GM04504 (cell line): ENCODE results near the gene NYNRIN.

Experiments used
- DNase-seq: peaks from one replicate; pipeline ENCODE4 v3.0.0-alpha.2; 2012; ENCODE audit warnings: low read depth

Gene NYNRIN

DNA sequence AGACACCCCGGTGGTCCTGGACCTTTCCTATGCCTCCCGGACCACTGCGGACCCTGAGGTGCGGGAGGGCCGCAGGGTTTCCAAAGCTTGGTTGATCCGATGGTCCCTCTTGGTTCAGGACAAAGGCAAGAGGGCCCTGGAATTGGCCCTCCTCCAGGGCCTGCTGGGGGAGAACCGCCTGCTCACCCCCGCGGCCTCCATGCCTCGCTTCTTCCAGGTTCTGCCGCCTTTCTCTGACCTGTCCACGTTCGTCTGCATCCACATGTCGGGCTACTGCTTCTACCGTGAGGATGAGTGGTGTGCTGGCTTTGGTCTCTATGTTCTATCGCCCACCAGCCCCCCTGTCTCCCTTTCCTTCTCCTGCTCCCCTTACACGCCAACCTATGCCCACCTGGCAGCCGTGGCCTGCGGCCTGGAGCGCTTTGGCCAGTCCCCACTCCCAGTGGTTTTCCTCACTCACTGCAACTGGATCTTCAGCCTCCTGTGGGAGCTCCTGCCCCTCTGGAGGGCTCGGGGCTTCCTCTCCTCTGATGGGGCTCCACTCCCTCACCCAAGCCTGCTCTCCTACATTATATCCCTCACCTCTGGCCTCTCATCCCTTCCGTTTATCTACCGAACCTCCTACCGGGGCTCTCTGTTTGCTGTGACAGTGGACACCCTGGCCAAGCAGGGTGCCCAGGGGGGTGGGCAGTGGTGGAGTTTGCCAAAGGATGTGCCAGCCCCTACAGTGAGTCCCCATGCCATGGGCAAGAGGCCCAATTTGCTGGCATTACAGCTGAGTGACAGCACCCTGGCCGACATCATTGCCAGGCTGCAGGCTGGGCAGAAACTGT lies 16.8 kb downstream of the NYNRIN start:
- no peak for DNase-seq

DNA sequence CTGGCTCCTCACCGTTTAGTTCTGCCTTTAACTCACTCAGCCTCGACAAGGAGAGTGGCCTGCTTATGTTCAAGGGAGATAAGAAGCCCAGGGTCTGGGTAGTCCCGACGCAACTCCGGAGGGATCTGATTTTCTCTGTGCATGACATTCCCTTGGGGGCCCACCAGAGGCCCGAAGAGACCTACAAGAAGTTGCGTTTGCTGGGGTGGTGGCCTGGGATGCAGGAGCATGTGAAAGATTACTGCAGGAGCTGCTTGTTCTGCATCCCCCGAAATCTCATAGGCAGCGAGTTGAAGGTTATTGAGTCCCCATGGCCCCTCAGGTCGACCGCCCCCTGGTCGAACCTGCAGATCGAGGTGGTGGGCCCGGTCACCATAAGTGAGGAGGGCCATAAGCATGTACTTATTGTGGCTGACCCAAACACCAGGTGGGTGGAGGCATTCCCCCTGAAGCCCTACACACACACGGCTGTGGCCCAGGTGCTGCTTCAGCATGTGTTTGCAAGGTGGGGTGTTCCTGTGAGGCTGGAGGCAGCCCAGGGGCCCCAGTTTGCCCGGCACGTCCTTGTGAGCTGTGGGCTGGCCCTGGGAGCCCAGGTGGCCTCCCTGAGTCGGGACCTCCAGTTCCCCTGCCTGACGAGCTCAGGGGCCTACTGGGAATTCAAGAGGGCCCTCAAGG lies 17.6 kb downstream of the NYNRIN start:
- DNase-seq = no peak

DNA sequence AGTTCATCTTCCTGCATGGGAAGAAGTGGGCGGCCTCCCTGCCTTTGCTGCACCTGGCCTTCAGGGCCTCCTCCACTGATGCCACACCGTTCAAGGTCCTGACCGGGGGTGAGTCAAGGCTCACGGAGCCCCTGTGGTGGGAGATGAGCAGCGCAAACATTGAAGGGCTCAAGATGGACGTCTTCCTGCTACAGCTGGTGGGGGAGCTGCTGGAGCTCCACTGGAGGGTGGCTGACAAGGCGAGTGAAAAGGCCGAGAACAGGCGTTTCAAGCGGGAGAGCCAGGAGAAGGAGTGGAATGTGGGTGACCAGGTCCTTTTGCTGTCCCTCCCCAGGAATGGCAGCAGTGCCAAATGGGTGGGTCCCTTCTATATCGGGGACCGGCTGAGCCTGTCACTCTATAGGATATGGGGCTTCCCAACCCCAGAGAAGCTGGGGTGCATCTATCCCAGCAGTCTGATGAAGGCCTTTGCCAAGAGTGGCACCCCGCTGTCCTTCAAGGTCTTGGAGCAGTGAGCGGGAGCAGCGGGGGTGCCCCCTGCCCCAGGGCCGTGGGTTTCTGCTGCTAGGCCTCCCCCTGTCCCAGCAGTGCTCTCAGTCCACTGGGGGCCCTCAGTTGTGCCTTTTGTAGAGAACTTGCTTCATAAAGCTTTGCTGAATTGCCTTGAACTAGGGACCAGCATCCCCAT lies 18.3 kb downstream of the NYNRIN start:
- DNase-seq = no peak

DNA sequence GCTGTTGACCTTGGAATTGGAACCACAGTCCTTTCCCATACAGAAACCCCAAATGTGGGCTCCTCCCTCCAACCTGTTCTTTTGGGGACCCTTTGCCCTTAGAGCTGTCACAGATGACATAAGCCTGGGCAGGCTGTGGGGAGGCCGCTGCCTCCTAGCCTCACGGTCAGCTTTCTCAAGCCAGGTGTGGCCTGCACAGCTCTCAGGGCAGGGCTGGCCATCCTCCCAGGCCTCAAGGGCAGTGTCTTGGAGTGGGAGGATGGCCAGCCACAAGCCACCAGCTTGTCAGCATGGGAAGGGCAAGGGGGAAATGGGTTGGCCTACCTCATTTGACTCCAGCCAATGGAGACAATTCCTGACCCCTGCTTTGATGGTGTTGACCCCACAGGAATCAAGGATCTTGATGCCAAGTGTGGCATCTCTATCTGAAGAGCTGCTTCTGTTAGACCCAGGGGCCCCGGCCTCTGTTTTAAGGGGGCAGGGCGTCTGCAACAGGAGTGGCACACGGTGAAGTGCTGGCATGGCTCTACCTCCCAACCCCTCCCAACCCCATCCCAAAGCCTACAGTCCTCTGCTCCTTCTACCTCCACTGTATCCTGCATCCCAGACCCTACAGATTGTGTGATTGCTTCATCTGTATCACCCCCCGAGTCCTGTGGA lies 19.2 kb downstream of the NYNRIN start:
- DNase-seq = no peak

DNA sequence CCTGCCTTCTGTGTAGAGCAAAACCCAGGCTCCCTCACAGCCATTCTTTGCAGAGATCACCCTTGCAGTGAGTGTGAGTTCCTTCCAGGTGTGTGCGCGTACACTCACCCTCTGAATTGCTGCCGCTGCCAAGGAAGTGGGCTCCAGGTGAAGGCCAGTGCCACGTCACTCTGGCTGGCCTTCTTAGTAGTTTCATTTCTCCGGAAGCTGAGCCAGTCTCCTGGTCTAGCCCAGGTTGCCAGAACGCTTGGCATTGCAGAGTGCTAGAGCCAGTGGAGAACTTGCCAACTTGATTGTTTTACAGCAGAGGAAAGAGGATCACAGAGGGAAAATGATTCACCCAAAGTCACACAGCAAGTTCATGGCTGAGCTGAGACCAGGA lies 19.7 kb downstream of the NYNRIN start:
- DNase-seq = no peak

DNA sequence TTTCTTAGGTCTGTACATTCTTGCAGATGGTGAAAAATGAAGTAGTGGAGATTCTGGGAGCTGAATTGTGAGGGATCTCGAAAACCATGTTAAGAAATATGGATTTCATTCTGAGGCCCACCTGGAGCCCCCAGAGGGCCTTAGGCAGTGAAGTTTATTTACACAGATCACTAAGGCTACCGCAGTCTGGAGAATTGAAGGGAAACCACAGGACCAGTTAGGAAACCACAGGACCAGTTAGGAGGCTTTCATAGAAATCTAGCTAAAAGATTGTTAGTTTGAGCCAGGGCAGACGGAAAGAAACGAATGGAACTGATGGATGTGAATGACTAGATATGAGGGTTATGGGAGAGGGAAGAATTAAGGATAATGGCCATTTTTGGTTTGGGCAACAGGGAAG lies 23.5 kb downstream of the NYNRIN start:
- DNase-seq = no peak

DNA sequence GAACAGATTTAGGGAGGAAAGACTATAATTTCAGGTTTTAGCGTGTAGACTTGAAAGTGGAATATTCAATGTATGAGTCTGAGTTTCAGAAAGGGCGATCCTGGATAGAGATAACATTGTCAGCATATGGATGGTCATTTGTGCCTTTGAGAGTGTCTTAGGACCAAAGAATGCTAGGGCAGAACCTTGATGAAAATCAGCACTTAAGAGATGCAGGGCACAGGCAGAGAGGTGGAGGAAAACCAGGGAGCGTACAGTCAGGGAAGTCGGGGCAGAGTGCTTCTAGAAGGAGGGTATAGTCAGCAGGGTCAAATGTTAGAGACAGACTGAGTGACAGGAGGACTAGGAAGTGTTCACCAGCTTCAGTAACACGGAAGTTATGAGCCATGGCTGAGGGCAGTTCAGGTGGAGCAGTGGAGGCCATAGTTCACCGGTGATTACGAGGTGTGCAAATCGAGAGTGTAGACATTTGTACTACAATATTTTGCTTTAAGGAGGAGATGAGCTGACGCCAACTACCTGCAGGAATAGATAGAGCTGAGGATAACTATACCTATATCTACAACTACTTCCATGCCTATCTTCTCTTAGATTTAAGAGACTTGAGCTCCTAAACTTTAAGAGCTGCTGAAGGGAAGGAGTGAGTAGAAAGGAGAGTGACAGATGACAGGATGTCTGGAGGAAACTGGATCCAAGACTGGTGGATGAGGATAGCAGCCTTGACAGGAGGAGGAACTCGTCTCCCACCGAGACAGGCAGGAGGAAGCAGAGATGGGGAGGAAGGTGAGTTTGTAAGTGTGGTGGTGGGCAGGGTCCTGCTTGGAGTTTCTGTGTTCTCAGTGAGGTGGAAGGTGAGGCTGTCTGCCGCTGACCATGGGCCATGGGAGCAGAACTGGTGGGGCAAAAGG lies 24.1 kb downstream of the NYNRIN start:
- DNase-seq = no peak

DNA sequence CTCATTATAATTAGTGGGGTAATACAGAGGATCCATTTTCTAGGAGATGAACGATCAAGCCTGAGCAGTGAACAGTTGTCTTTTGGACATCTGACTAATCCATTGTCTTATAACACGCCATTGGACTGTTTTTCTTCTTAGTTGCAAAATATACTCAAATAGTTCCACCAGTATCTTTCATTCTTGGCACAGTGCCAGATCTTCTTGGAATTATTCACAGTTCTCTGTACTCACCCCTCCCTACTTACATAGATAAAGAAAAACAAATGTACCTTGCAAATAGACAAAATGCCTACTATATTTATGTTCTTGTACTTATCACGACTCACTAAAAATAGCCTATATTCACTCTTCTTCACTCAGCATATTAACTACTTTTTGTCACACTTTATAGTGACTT lies 26.9 kb downstream of the NYNRIN start:
- DNase-seq = no peak

DNA sequence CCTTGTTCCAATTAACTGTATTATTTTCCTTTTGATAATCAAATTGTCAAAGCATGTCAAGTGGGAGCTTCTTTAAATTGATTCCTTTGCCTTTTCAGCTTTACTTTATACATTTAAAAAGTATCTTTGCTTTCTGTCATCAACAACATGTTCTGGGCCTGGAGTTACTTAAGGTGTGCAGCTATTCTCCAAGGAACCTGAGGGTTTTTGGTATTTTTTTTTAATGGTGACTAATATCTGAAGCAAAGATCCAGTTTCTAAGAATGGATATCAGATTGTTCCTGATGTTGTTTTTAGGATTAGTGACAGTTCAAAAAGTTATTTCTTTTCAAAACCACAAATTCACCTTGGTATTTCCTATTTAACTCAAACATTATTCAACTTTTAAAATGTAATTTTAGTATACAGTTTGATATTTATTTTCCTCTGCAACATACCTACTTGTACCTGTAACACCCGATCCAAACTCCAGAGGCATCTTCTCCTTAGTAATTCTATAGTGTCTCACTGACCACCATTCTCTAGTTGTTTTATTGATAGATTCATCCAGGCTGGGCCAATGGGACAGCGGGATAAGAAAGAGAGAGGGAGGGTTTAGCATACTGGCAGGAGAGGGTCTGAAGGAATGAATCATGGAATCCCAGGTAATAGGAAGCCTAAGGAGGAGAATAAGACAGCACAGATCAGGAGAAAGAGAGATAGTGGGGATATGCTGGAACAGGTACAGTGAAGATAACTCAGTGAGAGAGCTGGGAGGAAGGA lies 27.5 kb downstream of the NYNRIN start:
- no peak for DNase-seq

DNA sequence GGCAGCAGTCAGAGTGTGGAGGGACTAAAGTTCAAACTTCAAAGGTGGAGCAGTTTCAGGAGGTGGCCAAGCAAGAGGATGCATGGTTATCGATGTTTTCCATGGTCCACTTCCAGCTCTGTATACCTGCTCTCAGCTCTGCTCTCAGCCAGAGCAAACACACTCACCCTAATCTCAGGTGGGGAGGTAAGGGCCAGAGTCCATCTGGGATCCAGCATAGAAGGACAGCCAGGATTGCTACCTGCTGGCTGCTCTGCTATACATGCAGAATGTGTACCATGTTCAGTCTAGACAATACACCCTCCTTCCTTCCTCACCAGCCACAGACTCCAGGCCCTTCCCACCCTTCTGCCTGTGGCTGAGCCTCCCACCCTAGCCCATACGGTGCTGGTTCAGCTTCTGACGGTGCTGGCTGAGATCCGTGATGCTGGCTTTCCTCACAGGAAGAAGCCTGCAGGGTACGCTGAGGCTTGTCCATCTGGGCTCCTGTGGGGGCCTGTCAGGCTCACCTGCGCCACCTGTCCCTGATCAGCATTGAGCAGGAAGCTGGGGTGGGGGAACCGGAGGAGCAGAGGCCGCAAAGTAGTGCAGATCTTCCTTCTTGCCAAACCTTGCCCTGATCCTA lies 28.2 kb downstream of the NYNRIN start:
- DNase-seq = no peak

DNA sequence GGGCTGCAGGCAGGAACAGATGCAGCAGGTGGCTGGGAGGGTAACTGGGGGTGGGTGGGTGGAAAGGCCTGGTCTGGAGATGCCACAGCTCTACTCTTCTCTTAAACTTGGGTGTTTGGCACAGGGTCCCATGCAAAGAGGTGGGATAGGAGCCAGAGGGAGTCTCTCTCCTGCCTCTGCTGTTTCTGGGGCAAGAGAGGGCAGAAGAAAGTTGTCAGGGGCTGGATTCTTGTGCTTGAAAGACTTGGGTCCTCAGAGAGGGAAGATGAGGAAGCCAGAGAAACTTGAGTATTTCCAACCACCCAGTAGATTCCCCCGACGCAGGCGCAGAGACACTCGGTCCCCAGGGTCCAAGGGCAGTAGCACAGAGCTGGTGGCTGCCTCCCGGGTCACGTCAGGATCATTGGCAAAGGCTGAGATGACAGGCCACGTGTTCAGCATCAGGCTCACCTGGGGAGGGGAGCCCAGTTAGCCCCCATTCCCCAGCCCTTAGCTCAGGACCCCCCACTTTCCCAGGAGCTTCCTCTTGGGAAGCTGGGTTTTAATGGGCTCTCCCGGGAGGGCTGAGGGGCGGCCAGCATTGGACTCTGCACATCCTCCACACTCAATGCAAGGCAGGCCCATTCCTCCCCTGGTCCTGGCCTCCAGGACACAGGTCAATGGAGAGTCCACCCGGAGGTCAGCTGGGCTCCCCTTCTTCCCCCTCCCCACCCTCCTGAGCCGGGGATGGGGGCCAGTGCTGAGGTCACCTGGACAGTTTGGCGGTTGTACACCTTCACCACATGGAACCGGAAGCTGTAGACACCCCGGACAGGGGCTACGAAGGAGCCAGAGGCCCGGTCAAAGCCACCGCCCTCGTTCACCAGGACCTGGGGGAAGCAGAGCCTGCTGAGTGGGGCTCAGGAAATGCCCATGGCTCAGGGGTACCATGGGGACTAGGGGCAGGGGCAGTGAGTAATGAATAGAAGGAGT lies 29.0 kb downstream of the NYNRIN start:
- DNase-seq = no peak

DNA sequence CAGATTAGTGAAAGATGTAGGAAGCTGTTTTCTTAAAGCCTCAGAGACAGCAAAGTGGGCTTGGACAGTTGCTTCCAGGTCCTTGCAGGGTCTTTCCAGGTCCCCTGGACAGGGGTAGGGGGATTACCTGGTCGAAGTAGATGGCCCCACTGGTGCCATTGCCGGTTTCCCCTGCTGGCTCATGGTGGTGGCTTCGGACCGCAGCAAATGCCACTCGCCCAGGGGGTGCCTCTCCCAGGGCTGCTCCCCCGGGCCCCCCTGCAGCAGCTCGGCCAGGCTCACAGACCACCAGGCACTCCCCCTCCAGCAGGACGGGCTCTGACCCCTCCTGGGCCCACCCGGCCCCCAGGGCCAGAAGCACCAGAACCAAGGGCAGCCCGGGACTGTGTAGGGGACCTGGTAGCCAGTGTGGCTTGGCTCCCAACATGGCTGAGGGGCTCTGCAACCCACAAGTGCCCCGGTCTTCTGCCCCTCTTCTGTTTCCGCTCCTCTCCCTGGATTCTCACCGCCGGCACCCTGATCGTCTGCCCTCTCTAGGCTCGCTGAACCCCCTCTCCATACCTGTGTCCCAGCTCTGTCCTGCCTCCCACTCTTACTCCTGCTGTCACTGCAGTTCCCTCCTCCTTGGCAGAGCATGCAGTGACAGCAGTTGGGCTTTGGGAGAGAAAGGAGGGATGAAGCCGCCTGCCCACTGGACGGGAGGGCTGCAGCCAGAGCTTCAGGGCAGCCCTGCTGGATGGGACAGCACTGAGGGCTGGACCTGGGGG lies 30.0 kb downstream of the NYNRIN start:
- no peak for DNase-seq

DNA sequence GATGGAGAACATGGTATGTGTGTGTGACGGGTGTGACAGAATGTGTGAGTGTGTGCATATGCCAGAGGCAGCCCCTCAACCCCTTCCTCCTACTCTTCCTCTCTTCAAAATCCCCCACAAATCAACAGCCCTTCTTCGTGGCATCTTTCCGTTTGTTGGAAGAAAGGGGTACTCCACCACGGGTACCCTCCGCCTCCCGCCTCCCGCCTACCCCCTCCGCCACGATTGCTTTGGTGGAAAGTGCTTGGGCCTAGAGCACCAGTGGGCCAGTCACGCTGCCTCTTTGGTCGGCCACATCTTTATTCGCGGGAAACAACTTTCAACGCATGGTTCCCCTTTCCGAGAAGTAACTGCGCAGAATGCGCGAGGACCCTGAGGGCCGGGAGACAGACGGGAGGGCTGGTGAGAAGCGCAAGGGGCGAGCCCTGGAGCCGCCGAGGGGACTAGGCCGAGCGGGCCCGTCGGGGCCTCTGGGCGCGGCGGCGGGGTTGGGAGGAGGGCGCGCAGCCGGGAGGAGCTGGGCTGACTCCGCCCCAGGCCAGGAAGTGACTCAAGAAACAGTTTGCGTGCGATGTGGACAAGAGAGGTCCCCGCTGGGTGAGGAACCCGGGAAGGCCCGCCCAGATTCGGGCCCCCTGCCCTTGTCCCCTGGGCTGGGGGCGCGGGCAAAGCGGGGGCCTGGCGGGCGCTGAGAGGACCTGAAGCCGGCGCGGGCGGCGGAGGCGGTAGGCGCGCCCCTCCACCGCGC lies 30.8 kb downstream of the NYNRIN start, which contains the start of the genes CBLN3 and KHNYN:
TSS of gene CBLN3 (minus strand) at position 274 of the 748 bp plus-strand sequence. CDS start 614 bp downstream, outside the sequence.
TSS of gene KHNYN (plus strand) at position 560 of the 748 bp plus-strand sequence. CDS start 777 bp downstream, outside the sequence.
- peak; percentile 84 for DNase-seq

DNA sequence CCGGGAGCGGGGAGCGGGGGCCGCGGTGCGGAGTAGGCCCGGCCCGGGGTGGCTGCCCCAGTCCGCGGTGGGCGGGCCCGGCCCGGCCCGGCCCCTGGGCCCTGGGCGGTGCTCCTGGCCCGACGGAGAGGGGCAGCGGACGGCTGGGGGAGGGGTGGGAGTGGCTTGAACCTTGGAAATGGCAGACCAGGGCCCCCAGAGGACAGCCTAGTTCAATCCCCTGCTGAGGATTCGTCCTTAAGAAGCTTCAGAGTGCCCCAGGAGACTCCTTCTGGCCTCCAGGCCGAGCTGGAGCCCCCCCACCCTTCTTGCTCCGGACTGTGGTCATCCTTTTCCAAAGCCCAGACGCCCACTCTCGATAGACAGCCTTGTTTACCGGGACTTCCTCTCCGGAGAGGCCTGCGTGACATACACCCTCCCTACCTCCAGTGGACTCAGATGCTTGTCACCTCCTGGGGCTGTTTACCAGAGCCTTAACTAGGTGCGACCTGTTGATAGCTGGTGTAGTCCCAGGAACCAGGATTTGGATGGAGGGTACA lies 31.4 kb downstream of the NYNRIN start:
- DNase-seq = peak; percentile 65

DNA sequence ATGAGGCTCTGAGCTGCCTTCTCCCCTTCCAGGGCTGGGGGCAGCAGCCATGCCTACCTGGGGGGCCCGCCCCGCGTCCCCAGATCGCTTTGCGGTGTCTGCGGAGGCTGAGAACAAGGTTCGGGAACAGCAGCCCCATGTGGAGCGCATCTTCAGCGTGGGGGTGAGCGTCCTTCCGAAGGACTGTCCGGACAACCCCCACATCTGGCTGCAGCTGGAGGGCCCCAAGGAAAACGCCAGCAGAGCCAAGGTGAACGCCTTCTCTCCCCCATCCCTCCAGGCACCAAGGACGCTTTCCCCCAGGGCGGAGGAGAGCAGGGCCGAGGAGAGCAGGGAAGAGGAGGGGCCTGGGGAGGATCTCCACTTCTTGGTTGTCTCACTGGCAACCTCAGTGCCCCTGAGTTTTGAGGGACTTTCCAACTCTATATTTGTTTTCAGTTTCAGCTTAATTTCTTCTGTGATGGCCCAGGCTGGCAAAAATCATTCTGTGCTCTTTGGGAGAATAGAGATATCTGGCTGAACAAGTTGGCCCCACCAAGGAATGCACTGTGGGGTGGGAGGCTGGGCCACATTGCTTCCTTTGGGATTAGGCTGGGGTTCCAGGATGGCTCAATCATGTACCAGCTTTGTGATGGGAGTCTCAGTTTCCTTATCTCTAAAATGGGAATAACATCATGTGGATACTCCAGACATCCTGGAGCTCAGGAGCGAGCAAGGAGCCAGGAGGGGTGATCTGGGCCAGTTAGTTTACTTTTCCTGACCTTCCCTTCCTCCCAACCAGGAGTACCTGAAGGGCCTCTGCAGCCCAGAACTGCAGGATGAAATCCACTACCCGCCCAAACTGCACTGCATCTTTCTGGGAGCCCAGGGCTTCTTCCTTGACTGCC lies 32.1 kb downstream of the NYNRIN start:
- no peak for DNase-seq
